Stimulated activated naive CD8-positive, alpha-beta T cell treated with anti-CD3 and anti-CD28 coated beads, Interleukin-15, Interleukin-2, amounts not matched to agents 100 U/mL and 50 U/mL, for 24 hours (primary cell): ENCODE data around the gene CHSY3.

Experiments
- ATAC-seq: fragments of 150-1000 bp; cut with Tn5 transposase; one replicate; pipeline ENCODE4 v1.10.0; 2021
- DNase-seq: peaks from one replicate; pipeline ENCODE4 v3.0.0; 2021

CHSY3 gene

GRCh38 chr5:129904102-129904666 lies at the start of gene CHSY3:
CHSY3 (plus strand) TSS chr5:129904465.
- peak; percentile 79 for ATAC-seq
- DNase-seq, result peak; percentile 43

- ATAC-seq (no peak), DNase-seq (no peak)
These were observed 47.9 kb upstream of the CHSY3 start for GRCh38 chr5:129856325-129856724.

- ATAC-seq, result no peak
- DNase-seq, result no peak
These were observed 47.1 kb upstream of the CHSY3 start for GRCh38 chr5:129857116-129857515.

- ATAC-seq, result no peak
- DNase-seq, result no peak
These were observed 46.1 kb upstream of the CHSY3 start for GRCh38 chr5:129858131-129858675.

- DNase-seq (no peak), ATAC-seq (no peak)
These were observed 19.9 kb upstream of the CHSY3 start for GRCh38 chr5:129884322-129884721.

GRCh38 chr5:129899454-129899853 lies 4.8 kb upstream of the CHSY3 start:
- no peak for DNase-seq

GRCh38 chr5:129902816-129903215 lies 1.4 kb upstream of the CHSY3 start:
- ATAC-seq, result no peak
- DNase-seq, result no peak

More at GRCh38 chr5:129899454-129899853, 4.8 kb upstream of the CHSY3 start:
- ATAC-seq, result no peak

- no peak for DNase-seq
- peak; percentile 4 for ATAC-seq
These were observed 681 bp upstream of the CHSY3 start for GRCh38 chr5:129903466-129904101.

- ATAC-seq, result peak; percentile 45
- peak; percentile 16 for DNase-seq
These were observed 605 bp downstream of the CHSY3 start for GRCh38 chr5:129904667-129905472.

GRCh38 chr5:129905473-129906176 lies 1.4 kb downstream of the CHSY3 start:
- DNase-seq, result peak; percentile 3
- no peak for ATAC-seq

- ATAC-seq, result no peak
- DNase-seq, result no peak
These were observed 2.1 kb downstream of the CHSY3 start for GRCh38 chr5:129906177-129906887.

GRCh38 chr5:129909225-129909624 lies 5.0 kb downstream of the CHSY3 start:
- DNase-seq (no peak), ATAC-seq (no peak)

GRCh38 chr5:129912601-129913255 lies 8.5 kb downstream of the CHSY3 start:
- DNase-seq, result no peak

GRCh38 chr5:129915415-129915814 lies 11.2 kb downstream of the CHSY3 start:
- ATAC-seq, result no peak
- no peak for DNase-seq

More at GRCh38 chr5:129912601-129913255, 8.5 kb downstream of the CHSY3 start:
- no peak for ATAC-seq

- no peak for ATAC-seq
- DNase-seq, result no peak
These were observed 13.0 kb downstream of the CHSY3 start for GRCh38 chr5:129917224-129917623.

GRCh38 chr5:129921204-129921603 lies 16.9 kb downstream of the CHSY3 start:
- ATAC-seq, result no peak
- DNase-seq, result no peak

- no peak for ATAC-seq
- DNase-seq, result no peak
These were observed 26.0 kb downstream of the CHSY3 start for GRCh38 chr5:129930221-129930620.

- DNase-seq (no peak), ATAC-seq (no peak)
These were observed 31.4 kb downstream of the CHSY3 start for GRCh38 chr5:129935626-129936025.

GRCh38 chr5:129938077-129938476 lies 33.8 kb downstream of the CHSY3 start:
- no peak for ATAC-seq

GRCh38 chr5:129943936-129944335 lies 39.7 kb downstream of the CHSY3 start:
- no peak for ATAC-seq

More at GRCh38 chr5:129938077-129938476, 33.8 kb downstream of the CHSY3 start:
- DNase-seq, result no peak

GRCh38 chr5:129945028-129945427 lies 40.8 kb downstream of the CHSY3 start:
- DNase-seq (no peak), ATAC-seq (no peak)

More at GRCh38 chr5:129943936-129944335, 39.7 kb downstream of the CHSY3 start:
- DNase-seq, result no peak
